GM23248 (cell line): Measurements from ENCODE around the gene BIRC6.

ENCODE experiments used
- EZH2 ChIP-seq: fragments of 200-600 bp; sonication (generic); IDR thresholded peaks from 2 replicates; pipeline ENCODE4 v1.6.1; 2018; ENCODE audit warnings: antibody characterized with exemption, mild to moderate bottlenecking; ENCODE audit not compliant: insufficient read depth, poor library complexity, severe bottlenecking
- EZH2phosphoT487 ChIP-seq: fragments of 200-600 bp; sonication (generic); IDR thresholded peaks from 2 replicates; pipeline ENCODE4 v1.6.1; 2018; ENCODE audit warnings: antibody characterized with exemption, moderate library complexity, mild to moderate bottlenecking, low read depth; ENCODE audit not compliant: insufficient read depth

DNA sequence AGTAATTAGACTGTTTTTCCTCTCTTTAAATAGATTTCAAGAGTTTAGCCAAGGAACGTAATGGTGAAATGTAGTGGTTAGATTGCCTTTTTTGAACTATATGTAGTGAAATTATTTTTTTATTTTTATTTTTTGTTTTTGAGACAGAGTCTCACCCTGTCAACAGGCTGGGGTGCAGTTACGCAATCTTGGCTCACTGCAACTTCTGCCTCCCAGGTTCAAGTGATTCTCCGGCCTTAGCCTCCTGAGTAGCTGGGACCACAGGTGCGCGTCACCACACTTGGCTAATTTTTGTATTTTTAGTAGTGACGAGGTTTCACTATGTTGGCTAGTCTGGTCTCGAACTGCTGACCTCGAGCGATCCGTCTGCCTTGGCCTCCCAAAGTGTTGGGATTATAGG, 60.8 kb downstream of the BIRC6 start:
- TF ChIP-seq EZH2 (no peak), EZH2phosphoT487 (no peak)
